ENCODE data around the gene FBXL4. TPM values are rescaled to one million over a fixed set of nuclear protein-coding genes. Genes with fewer than 3 reads are reported as not detected.

The FBXL4 gene
- total RNA-seq, 1 donor: 23.6 TPM

DNA sequence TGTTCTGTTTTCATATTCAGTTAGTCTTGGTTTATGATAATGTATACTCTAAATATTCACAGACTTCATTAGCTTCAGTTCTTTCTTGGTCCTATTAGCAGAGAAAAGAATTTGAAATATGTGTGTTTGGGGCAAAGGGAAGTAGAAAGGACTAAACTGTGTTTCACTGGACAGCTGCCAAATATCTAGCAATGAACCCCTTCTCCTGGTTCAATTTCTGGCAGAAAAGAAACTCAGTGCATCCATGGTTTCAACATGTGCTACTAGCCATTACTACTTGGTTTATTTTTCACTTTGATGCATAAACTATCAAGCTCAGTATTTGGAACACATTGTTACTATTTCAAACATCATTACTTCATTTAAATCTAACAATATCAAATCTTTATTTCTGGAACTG lies 43.6 kb downstream of the FBXL4 start:
- DNase-seq (ENCODE audit: low read depth): peak; percentile 5

DNA sequence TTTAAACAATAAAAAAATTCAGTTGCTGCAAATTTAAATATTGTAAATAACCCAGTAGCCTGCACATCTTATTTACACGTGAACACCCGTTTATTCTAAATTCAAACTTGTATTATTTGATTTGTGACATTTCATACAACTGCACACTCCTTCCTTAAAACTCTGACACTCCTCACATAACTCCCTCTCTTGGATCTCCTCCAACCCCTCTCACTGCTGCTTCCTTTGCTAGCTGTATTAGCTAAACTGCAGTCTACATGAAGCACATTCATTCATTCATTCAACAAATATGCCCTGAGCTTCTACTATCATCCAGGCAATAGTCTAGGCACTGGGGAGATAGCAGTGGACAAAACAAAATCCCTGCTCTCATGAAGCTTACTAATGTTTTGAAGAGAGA lies 47.0 kb downstream of the FBXL4 start:
- TF ChIP-seq, protein P1, sequence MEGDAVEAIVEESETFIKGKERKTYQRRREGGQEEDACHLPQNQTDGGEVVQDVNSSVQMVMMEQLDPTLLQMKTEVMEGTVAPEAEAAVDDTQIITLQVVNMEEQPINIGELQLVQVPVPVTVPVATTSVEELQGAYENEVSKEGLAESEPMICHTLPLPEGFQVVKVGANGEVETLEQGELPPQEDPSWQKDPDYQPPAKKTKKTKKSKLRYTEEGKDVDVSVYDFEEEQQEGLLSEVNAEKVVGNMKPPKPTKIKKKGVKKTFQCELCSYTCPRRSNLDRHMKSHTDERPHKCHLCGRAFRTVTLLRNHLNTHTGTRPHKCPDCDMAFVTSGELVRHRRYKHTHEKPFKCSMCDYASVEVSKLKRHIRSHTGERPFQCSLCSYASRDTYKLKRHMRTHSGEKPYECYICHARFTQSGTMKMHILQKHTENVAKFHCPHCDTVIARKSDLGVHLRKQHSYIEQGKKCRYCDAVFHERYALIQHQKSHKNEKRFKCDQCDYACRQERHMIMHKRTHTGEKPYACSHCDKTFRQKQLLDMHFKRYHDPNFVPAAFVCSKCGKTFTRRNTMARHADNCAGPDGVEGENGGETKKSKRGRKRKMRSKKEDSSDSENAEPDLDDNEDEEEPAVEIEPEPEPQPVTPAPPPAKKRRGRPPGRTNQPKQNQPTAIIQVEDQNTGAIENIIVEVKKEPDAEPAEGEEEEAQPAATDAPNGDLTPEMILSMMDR (IDR thresholded peaks at IDR 0.05; ENCODE audit: insufficient read depth, low read length): no peak
- H3K4me3 ChIP-seq (ENCODE audit: low read depth, low read length): no peak overlapping the region
- no peak for DNase-seq (ENCODE audit: low read depth)

More for the DNA sequence above, 43.6 kb downstream of the FBXL4 start:
- TF ChIP-seq, protein P1 (IDR thresholded peaks at IDR 0.05; ENCODE audit: insufficient read depth, low read length): no peak
- no peak overlapping the region for H3K4me3 ChIP-seq (ENCODE audit: low read depth, low read length)

DNA sequence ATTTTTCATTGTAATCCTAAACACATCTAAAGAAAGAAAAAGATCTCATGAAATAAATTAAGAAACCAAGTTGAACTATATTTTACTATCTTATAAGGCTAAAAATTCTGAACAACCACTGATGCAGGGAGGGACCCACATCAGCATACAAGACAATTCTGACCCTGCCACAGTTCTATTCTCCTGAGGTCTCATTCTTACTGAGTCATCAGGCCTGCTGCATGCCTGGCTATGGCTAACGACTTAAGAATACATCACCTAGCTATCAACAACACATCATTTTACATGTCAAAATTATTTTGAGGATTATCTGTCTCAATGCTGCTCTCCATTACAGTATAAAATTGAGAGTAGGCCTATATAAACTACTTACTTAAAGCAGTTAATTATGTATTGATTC lies 52.9 kb downstream of the FBXL4 start:
- H3K4me3 ChIP-seq (ENCODE audit: low read depth, low read length): no peak overlapping the region
- DNase-seq (ENCODE audit: low read depth): peak; percentile 22
- TF ChIP-seq, protein P1 (IDR thresholded peaks at IDR 0.05; ENCODE audit: insufficient read depth, low read length): no peak

DNA sequence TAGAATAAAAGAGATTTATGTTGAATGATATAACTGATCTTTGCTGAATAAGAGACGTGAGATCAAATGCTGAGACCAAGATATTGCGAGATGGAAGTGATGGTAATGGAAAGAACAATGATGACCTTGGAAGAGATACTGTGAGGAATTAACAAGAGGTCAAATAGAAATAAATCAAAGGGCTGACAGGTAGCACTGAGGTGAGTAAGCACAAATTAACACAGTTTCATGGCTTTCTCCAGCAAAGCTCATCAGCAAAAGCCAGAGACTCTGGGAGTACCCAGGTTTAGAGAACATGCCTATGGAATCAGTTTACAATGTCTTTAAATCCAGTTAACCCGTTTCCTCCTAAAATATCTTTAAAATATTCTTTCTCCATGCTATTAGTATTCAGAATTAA lies 60.1 kb downstream of the FBXL4 start:
- TF ChIP-seq, protein P1 (IDR thresholded peaks at IDR 0.05; ENCODE audit: insufficient read depth, low read length): no peak
- H3K4me3 ChIP-seq (ENCODE audit: low read depth, low read length): no peak overlapping the region
- DNase-seq (ENCODE audit: low read depth): no peak

DNA sequence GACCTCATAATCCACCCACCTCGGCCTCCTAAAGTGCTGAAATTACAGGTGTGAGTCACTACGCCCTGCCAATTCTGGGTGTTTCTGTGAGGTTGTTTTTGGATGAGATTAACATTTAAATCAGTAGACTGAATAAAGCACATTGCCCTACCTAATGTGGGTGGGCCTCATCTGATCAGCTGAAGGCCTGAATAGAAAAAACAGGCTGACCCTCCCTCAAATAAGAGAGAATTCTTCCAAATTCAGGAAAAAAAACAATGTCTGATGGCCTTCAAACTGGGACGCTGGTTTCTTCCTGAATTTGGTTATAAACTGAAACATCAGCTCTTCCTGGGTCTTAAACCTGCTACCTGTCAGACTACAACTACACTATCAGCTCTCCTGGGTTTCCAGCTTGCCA lies 62.4 kb downstream of the FBXL4 start:
- no peak for DNase-seq (ENCODE audit: low read depth)
- no peak overlapping the region for H3K4me3 ChIP-seq (ENCODE audit: low read depth, low read length)
- TF ChIP-seq, protein P1 (IDR thresholded peaks at IDR 0.05; ENCODE audit: insufficient read depth, low read length): no peak

DNA sequence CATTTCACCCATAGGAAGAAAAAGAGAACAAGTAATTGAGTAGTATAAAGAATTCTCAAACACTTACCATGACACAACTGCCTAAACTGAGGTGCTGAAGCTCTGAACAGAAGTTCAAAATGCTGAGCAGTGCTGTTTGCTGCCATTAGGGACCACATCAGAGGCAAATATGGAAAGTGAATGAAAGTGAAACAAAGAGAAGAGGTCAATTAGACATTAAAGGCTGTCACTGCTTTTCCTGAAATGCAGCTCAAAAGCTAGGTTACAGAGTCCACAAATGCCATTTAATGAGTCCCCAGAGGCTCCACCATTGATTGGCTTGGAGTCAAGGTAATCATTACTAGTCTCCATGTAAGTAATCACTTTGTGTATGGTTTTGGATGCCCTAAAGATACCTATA lies 67.3 kb downstream of the FBXL4 start:
- TF ChIP-seq, protein P1 (IDR thresholded peaks at IDR 0.05; ENCODE audit: insufficient read depth, low read length): no peak
- H3K4me3 ChIP-seq (ENCODE audit: low read depth, low read length): no peak overlapping the region
- no peak for DNase-seq (ENCODE audit: low read depth)

DNA sequence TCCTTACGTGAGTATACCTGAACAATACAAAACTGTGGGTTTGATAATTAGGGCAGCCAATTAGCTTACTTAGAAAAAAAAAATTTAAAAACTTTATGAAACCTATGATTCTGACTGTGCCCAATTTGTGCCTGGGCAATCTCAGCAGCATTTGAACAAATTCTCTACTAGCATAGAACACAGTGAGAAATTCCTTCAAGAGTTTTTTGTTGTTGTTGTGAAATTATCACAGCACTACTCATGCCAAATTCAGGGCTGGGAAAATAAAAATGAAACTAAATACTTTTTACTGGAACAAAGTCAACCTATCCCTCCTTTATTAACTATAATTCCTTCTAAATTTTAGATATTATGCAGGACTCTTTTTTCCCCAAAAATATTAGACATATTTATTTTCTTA lies 70.5 kb downstream of the FBXL4 start:
- no peak for DNase-seq (ENCODE audit: low read depth)
- TF ChIP-seq, protein P1 (IDR thresholded peaks at IDR 0.05; ENCODE audit: insufficient read depth, low read length): no peak
- no peak overlapping the region for H3K4me3 ChIP-seq (ENCODE audit: low read depth, low read length)
